Ascending aorta (tissue), 2 donors: Measurements from ENCODE around the gene PROSER2. TPM values are rescaled to one million over a fixed set of nuclear protein-coding genes. Genes with fewer than 3 reads are reported as not detected.

Experiments used
- DNase-seq, 2 donors: peaks; one replicate each; pipeline ENCODE4 v3.0.0-alpha.2; 2019; ENCODE audit warnings: low spot score in 2 of 2
- H3K27ac ChIP-seq, 2 donors: fragments of 200-600 bp; sonication (generic); one replicate each; pipeline ENCODE4 v1.5.1; 2016 to 2017; ENCODE audit warnings: mild to moderate bottlenecking in 1 of 2
- H3K27me3 ChIP-seq: fragments of 200-600 bp; sonication (generic); one replicate; pipeline ENCODE4 v1.5.1; 2017
- H3K36me3 ChIP-seq, 2 donors: fragments of 200-600 bp; sonication (generic); one replicate each; pipeline ENCODE4 v1.5.1; 2016
- H3K4me1 ChIP-seq, 2 donors: fragments of 200-600 bp; sonication (generic); one replicate each; pipeline ENCODE4 v1.5.1; 2016 to 2017; ENCODE audit warnings: mild to moderate bottlenecking in 1 of 2
- H3K4me3 ChIP-seq, 2 donors: fragments of 200-600 bp; sonication (generic); one replicate each; pipeline ENCODE4 v1.5.1; 2016 to 2017; ENCODE audit warnings: mild to moderate bottlenecking in 1 of 2
- H3K9me3 ChIP-seq, 2 donors: fragments of 200-600 bp; sonication (generic); one replicate each; pipeline ENCODE4 v1.5.1; 2016
- intact Hi-C: fragments of 100-400 bp; cut with DNase I; formaldehyde crosslinking; loops from one replicate; pipeline ENCODE4 v1.15.1; 2023
- total RNA-seq: library from RNA; depleted of rRNA; stranded (reverse); fragments of >200 nt; gene quantifications from one replicate; pipeline ENCODE4 v1.1.0, GENCODE V29; 2016
- TF ChIP-seq, protein P1 (sequence below), 3 experiments: fragments of 200-600 bp in 2 of 3; fragments of 450-650 bp in 1 of 3; sonication (generic) in 2 of 3; IDR thresholded peaks; one replicate each; pipeline ENCODE4 v1.5.1; 2016 to 2019; ENCODE audit warnings: antibody characterized with exemption in 3 of 3, mild to moderate bottlenecking in 1 of 3, moderate library complexity in 1 of 3

Gene PROSER2
- total RNA-seq, 1 donor from 2014 or later, result 4.8 TPM

DNA sequence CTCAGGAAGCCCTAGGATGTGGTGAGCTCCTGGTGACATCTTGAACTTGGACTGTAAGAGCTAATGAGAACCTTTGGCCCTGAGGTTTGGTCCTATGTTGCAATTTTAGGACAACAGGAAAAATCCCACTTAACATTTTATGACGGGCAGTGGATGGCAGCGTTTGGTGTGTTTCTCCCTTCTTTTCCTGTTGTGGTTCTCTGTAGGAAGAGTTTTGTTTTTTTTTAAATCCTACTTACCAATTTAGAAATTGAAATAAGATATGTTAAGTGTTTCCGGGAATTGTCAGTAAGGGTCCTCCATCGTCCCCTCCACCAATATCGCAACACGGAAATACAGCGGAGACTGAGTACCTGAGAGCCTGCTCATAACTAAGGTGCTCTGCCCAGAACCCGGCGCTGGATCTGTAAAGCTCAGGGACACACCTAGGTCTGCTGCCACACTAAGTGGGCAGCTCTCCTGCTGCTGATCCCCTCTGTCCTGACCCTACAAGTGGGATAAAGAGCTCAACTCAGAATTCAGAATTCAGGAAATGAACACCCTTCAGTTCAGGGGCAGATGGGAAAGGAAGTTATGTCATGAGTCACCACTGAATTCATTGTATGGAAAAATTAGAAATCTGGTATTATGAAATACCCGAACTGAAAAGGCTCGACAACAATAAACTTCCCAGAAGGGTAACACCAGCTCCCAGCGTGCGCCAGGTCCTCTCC, 9.1 kb upstream of the PROSER2 start:
- no peaks in the 10 kb centered on the region for H3K4me1 ChIP-seq
- no peak overlapping the region for H3K4me3 ChIP-seq
- H3K36me3 ChIP-seq, result no peaks in the 10 kb centered on the region
- no peaks in the 10 kb centered on the region for H3K27me3 ChIP-seq
- TF ChIP-seq, protein P1, sequence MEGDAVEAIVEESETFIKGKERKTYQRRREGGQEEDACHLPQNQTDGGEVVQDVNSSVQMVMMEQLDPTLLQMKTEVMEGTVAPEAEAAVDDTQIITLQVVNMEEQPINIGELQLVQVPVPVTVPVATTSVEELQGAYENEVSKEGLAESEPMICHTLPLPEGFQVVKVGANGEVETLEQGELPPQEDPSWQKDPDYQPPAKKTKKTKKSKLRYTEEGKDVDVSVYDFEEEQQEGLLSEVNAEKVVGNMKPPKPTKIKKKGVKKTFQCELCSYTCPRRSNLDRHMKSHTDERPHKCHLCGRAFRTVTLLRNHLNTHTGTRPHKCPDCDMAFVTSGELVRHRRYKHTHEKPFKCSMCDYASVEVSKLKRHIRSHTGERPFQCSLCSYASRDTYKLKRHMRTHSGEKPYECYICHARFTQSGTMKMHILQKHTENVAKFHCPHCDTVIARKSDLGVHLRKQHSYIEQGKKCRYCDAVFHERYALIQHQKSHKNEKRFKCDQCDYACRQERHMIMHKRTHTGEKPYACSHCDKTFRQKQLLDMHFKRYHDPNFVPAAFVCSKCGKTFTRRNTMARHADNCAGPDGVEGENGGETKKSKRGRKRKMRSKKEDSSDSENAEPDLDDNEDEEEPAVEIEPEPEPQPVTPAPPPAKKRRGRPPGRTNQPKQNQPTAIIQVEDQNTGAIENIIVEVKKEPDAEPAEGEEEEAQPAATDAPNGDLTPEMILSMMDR (IDR thresholded peaks at IDR 0.05), result no peak
- H3K27ac ChIP-seq, result no peak overlapping the region
- DNase-seq, result no peak
- no peaks in the 10 kb centered on the region for H3K9me3 ChIP-seq
- intact Hi-C loops, result no loop called here

DNA sequence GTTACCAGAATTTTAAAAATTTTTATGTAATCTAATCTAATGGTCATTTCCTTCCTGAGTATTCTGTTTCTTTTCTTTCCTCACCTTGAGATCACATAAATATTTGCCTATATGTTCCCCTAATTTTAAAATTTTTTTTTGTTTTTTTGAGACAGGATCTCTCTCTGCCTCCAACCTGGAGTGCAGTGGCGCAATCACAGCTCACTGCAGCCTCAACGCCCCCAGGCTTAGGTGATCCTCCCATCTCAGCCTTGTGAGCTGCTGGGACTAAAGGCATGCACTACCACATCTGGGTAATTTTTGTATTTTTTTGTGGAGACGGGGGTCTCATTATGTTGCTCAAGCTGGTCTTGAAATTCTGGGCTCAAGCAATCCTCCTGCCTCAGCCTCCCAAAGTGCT, 4.1 kb upstream of the PROSER2 start:
- Histone ChIP-seq H3K27me3 (no peaks in the 10 kb centered on the region), H3K9me3 (no peaks in the 10 kb centered on the region), H3K27ac (no peak overlapping the region), H3K36me3 (no peaks in the 10 kb centered on the region), H3K4me3 (no peak overlapping the region), H3K4me1 (no peaks in the 10 kb centered on the region)
- TF ChIP-seq, protein P1 (IDR thresholded peaks at IDR 0.05), result no peak
- DNase-seq, result no peak
- intact Hi-C loops, result no loop called here

DNA sequence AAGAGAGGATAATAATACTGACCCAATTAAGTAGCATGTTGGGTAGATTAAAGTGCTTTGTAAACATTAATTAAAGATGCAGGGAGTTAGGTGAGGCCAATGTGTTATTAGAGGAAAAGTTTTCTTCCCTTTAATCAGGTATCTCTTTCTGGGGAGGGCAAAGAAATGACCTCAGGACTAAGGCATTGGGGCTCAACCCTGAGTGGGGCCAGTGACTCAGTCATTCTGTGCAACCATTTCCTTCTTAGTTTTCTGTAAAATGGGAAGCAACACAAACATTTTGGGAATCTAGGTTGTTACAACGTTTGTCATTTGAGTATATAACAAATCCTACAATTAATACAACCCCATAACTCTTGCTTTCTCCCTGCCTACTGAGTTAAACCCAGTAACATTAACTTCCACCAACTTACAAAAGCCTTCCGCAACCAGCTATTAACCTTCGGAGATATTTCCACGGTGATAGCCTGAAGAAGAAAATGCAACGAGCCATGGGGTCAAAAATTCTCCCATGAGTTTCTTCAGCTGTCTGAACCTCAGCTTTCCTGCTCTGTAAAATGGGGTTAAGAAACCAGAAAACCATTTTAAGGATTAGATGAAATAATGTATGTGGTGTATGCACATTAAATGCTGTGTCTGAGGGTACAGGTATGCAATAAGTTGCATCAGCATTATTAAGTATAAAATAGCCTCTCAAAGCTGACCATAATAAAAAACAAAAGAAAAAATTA, 965 bp upstream of the PROSER2 start:
- Histone ChIP-seq H3K9me3 (no peaks in the 10 kb centered on the region), H3K4me3 (peak overlapping the region in 1 of 2 donors; percentile 90), H3K36me3 (no peaks in the 10 kb centered on the region), H3K27ac (no peak overlapping the region), H3K27me3 (no peaks in the 10 kb centered on the region), H3K4me1 (no peaks in the 10 kb centered on the region)
- intact Hi-C loops, result no loop called here
- TF ChIP-seq, protein P1 (IDR thresholded peaks at IDR 0.05), result no peak
- no peak for DNase-seq

DNA sequence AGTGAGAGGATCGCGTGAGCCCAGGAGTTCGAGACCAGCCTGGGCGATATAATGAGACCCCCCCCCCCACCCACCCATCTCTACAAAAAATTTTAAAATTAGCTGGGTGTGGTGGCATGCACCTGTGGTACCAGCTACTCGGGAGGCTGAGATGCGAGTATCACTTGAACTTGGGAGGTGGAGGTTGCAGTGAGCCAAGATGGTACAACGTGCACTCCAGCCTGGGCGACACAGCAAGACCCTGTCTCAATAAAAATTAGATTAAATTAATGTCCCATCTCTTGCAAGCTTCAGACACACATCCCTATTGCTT, 391 bp upstream of the PROSER2 start:
- no peaks in the 10 kb centered on the region for H3K27me3 ChIP-seq
- H3K27ac ChIP-seq, result no peak overlapping the region
- intact Hi-C loops, result no loop called here
- no peaks in the 10 kb centered on the region for H3K4me1 ChIP-seq
- H3K4me3 ChIP-seq, result peak overlapping the region; percentile 81 to 90
- H3K36me3 ChIP-seq, result no peaks in the 10 kb centered on the region
- TF ChIP-seq, protein P1 (IDR thresholded peaks at IDR 0.05), result no peak
- DNase-seq, result no peak
- H3K9me3 ChIP-seq, result no peaks in the 10 kb centered on the region

DNA sequence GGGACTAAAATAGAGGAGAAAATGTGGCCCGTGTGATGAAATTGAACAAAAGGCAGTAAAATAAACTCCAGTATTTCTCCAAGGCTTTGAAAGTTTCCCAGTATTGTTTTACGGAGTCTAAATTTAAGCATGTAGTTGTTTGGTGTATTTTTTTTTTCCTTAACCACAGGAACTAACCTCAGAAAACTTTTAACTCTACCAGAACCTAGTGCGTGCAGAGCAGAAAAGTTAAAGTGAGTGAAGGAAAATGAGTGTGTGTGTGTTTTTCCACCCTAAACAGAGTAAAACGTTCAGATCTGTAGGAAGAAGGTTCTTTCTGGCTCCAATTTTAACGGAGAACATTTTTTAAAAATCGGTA, 812 bp downstream of the PROSER2 start:
- TF ChIP-seq, protein P1 (IDR thresholded peaks at IDR 0.05), result no peak
- Histone ChIP-seq H3K36me3 (no peaks in the 10 kb centered on the region), H3K4me3 (peak overlapping the region; percentile 81 to 90), H3K4me1 (no peaks in the 10 kb centered on the region), H3K27me3 (no peaks in the 10 kb centered on the region), H3K27ac (peak overlapping the region; percentile 36 to 59), H3K9me3 (no peaks in the 10 kb centered on the region)
- intact Hi-C loops, result no loop called here
- DNase-seq, result no peak
